Measurements from ENCODE around the gene TMEM74B.
"Not testable (repeated sequence)": the region's sequence is repeated elsewhere in the genome, so short reads cannot be mapped to it uniquely, and the experiment has no call there.

TMEM74B gene

GRCh38 chr20:1184638-1185315 is at the start of gene TMEM74B:
TSS of gene TMEM74B (minus strand) at chr20:1184981. CDS start at chr20:1183801, 1,180 bp downstream.
- Histone ChIP-seq H3K27me3 (ENCODE audit: control insufficient read depth, insufficient read depth, low read length) (peaks cover 40% of the 10 kb centered on the region), H3K9ac (ENCODE audit: low read depth, low read length) (no peak within 1 kb of the TSS), H3K4me3 (ENCODE audit: low read depth, low read length) (peak within 1 kb of the TSS; percentile 56), H3K4me1 (ENCODE audit: control insufficient read depth, insufficient read depth, low read length) (peaks cover 2% of the 10 kb centered on the region), H3K36me3 (ENCODE audit: control insufficient read depth, insufficient read depth, low read length) (peaks cover 4% of the 10 kb centered on the region), H3K9me3 (ENCODE audit: control insufficient read depth, insufficient read depth, low read length) (no peaks in the 10 kb centered on the region)

DNA sequence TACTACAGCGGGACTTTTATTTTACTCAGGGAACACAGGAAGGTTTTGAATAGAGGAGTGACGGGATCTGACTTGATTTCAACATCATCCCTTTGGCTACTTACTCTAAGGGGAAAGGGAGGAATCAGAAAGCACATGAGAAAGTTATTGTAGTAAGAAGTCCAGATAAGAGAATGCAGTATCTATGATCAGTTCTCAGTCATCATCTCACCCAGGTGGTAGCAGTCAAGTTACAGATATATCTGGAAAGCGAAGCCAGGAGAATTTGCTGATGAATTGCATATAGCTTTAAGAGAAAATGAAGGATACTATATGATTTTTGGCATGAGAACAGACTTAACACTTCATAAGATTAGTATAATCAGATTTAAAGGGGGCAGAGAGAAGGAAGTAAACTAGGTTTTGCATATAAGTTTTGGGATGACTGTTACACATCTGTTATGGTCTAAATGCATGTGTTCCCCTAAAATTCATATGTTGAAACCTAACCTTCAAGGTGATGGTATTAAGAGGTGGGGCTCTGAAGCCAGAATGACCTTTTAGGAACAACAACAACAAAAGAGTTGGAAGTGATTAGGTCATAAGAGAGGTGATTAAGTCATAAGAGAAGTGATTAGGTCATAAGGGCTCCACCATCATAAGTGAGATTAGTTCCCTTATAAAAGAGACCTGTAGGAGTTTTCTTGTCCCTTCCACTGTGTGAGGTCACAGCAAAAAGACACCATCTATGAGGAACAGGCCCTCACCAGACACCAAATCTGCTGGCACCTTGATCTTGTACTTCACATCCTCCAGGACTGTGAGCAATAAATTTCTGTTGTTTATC is 47.7 kb upstream of the TMEM74B start:
- no peak overlapping the region for H3K4me3 ChIP-seq (ENCODE audit: low read depth, low read length)
- no peak overlapping the region for H3K9ac ChIP-seq (ENCODE audit: low read depth, low read length)
- H3K27me3 ChIP-seq (ENCODE audit: control insufficient read depth, insufficient read depth, low read length): peaks cover 22% of the 10 kb centered on the region
- H3K36me3 ChIP-seq (ENCODE audit: control insufficient read depth, insufficient read depth, low read length): no peaks in the 10 kb centered on the region
- no peaks in the 10 kb centered on the region for H3K9me3 ChIP-seq (ENCODE audit: control insufficient read depth, insufficient read depth, low read length)
- H3K4me1 ChIP-seq (ENCODE audit: control insufficient read depth, insufficient read depth, low read length): no peaks in the 10 kb centered on the region

DNA sequence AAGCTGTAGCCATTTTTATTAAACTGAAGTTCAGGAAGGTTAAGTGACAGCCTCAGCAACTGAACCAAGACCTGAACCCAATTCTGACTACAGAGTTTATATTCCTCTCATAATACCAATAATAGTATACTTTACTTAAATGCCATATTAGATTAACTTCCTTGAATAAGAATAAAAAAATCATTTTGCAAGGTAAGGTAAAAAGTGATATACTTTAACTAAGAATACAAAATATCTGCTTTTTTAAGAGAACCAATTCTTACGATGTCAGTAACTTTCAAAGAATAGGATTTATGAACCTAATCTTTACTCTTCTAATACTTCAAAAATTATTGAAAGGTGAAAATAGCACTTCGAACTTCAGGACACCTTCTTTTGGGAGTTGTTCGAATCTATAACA is 44.8 kb upstream of the TMEM74B start:
- Histone ChIP-seq H3K9me3 (ENCODE audit: control insufficient read depth, insufficient read depth, low read length) (no peaks in the 10 kb centered on the region), H3K9ac (ENCODE audit: low read depth, low read length) (no peak overlapping the region), H3K27me3 (ENCODE audit: control insufficient read depth, insufficient read depth, low read length) (peaks cover 32% of the 10 kb centered on the region)

GRCh38 chr20:1225783-1226654 is 41.2 kb upstream of the TMEM74B start, which contains the start of gene RAD21L1:
TSS of gene RAD21L1 (plus strand) at chr20:1226044. CDS start at chr20:1228454, 2,410 bp downstream.
- H3K4me3 ChIP-seq (ENCODE audit: low read depth, low read length): peak within 1 kb of the TSS; percentile 73

More for the DNA sequence above, 44.8 kb upstream of the TMEM74B start:
- Histone ChIP-seq H3K36me3 (ENCODE audit: control insufficient read depth, insufficient read depth, low read length) (no peaks in the 10 kb centered on the region), H3K4me3 (ENCODE audit: low read depth, low read length) (no peak overlapping the region), H3K4me1 (ENCODE audit: control insufficient read depth, insufficient read depth, low read length) (no peaks in the 10 kb centered on the region)

DNA sequence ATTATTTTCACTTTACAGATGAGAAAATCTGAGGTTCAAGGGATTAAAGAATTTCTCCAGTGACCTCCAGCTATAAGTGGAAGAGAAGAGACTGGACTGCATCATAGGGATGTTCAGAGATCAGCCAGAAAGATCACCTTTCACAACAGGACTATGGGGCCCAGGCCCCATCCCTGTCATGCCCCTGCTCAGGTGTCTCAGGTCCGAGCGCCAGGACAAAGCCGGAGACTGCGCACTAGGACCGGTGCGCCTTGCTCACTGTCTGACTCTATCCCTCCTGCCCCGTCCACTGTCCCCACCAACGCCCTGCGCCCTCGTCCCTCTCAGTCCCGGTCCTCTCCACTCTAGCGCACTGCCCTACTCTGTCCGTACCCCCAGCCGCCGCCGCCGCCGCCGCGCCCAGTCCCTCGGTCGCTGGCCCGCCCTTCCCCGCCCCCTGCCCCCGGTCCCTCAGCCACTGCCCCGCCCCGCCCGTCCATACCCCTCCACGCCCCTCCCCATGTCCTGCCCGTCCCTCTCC is 40.5 kb upstream of the TMEM74B start:
- Histone ChIP-seq H3K36me3 (ENCODE audit: control insufficient read depth, insufficient read depth, low read length) (no peaks in the 10 kb centered on the region), H3K4me3 (ENCODE audit: low read depth, low read length) (peak overlapping the region; percentile 45), H3K9ac (ENCODE audit: low read depth, low read length) (no peak overlapping the region)

More at GRCh38 chr20:1225783-1226654, 41.2 kb upstream of the TMEM74B start, which contains the start of gene RAD21L1:
- no peaks in the 10 kb centered on the region for H3K9me3 ChIP-seq (ENCODE audit: control insufficient read depth, insufficient read depth, low read length)
- H3K9ac ChIP-seq (ENCODE audit: low read depth, low read length): no peak within 1 kb of the TSS
- no peaks in the 10 kb centered on the region for H3K36me3 ChIP-seq (ENCODE audit: control insufficient read depth, insufficient read depth, low read length)
- H3K4me1 ChIP-seq (ENCODE audit: control insufficient read depth, insufficient read depth, low read length): no peaks in the 10 kb centered on the region
- peaks cover 35% of the 10 kb centered on the region for H3K27me3 ChIP-seq (ENCODE audit: control insufficient read depth, insufficient read depth, low read length)

GRCh38 chr20:1224205-1224890 is 39.6 kb upstream of the TMEM74B start:
- no peaks in the 10 kb centered on the region for H3K36me3 ChIP-seq (ENCODE audit: control insufficient read depth, insufficient read depth, low read length)

More for the DNA sequence above, 40.5 kb upstream of the TMEM74B start:
- no peaks in the 10 kb centered on the region for H3K9me3 ChIP-seq (ENCODE audit: control insufficient read depth, insufficient read depth, low read length)
- peaks cover 35% of the 10 kb centered on the region for H3K27me3 ChIP-seq (ENCODE audit: control insufficient read depth, insufficient read depth, low read length)
- no peaks in the 10 kb centered on the region for H3K4me1 ChIP-seq (ENCODE audit: control insufficient read depth, insufficient read depth, low read length)

GRCh38 chr20:1222750-1223149 is 38.0 kb upstream of the TMEM74B start:
- H3K9ac ChIP-seq (ENCODE audit: low read depth, low read length); H3K9me3 ChIP-seq (ENCODE audit: control insufficient read depth, insufficient read depth, low read length); H3K4me1 ChIP-seq (ENCODE audit: control insufficient read depth, insufficient read depth, low read length); H3K4me3 ChIP-seq (ENCODE audit: low read depth, low read length); H3K36me3 ChIP-seq (ENCODE audit: control insufficient read depth, insufficient read depth, low read length): not testable (repeated sequence)
- H3K27me3 ChIP-seq (ENCODE audit: control insufficient read depth, insufficient read depth, low read length): peaks cover 15% of the 10 kb centered on the region

More at GRCh38 chr20:1224205-1224890, 39.6 kb upstream of the TMEM74B start:
- peaks cover 27% of the 10 kb centered on the region for H3K27me3 ChIP-seq (ENCODE audit: control insufficient read depth, insufficient read depth, low read length)
- H3K9ac ChIP-seq (ENCODE audit: low read depth, low read length): no peak overlapping the region
- H3K9me3 ChIP-seq (ENCODE audit: control insufficient read depth, insufficient read depth, low read length): no peaks in the 10 kb centered on the region
- no peaks in the 10 kb centered on the region for H3K4me1 ChIP-seq (ENCODE audit: control insufficient read depth, insufficient read depth, low read length)
- no peak overlapping the region for H3K4me3 ChIP-seq (ENCODE audit: low read depth, low read length)

DNA sequence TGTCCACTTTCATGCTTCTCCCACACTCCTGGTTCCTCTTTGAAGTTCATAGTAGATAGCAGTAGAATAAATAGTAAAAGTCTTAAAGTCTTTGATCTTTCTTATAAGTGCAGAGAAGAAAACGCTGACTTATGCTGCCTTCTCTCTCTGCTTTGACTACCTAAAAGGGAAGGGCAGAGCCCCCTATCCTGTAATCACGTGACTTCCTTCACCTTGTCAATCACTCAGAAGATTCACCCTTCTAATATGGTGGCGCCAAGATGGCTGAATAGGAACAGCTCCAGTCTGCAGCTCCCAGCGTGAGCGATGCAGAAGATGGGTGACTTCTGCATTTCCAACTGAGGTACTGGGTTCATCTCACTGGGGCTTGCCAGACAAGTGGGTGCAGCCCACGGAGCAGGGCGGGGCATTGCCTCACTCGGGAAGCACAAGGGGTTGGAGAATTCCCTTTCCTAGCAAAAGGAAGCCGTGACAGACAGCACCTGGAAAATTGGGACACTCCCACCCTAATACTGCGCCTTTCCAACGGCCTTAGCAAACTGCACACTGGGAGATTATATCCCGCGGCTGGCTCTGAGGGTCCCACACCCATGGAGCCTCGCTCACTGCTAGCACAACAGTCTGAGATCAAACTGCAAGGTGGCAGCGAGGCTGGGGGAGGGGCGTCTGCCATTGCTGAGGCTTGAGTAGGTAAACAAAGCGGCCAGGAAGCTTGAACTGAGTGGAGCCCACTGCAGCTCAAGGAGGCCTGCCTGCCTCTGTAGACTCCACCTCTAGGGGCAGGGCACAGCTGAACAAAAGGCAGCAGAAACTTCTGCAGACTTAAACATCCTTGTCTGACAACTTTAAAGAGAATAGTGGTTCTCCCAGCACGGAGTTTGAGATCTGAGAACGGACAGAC is 32.0 kb upstream of the TMEM74B start:
- not testable (repeated sequence) for H3K9me3 ChIP-seq (ENCODE audit: control insufficient read depth, insufficient read depth, low read length); H3K4me3 ChIP-seq (ENCODE audit: low read depth, low read length); H3K9ac ChIP-seq (ENCODE audit: low read depth, low read length); H3K4me1 ChIP-seq (ENCODE audit: control insufficient read depth, insufficient read depth, low read length); H3K36me3 ChIP-seq (ENCODE audit: control insufficient read depth, insufficient read depth, low read length)
- H3K27me3 ChIP-seq (ENCODE audit: control insufficient read depth, insufficient read depth, low read length): peaks cover 10% of the 10 kb centered on the region

GRCh38 chr20:1215386-1216170 is 30.8 kb upstream of the TMEM74B start:
- Histone ChIP-seq H3K27me3 (ENCODE audit: control insufficient read depth, insufficient read depth, low read length) (peaks cover 10% of the 10 kb centered on the region), H3K4me3 (ENCODE audit: low read depth, low read length) (no peak overlapping the region)

More at GRCh38 chr20:1215386-1216170, 30.8 kb upstream of the TMEM74B start:
- H3K36me3 ChIP-seq (ENCODE audit: control insufficient read depth, insufficient read depth, low read length): no peaks in the 10 kb centered on the region
- no peaks in the 10 kb centered on the region for H3K9me3 ChIP-seq (ENCODE audit: control insufficient read depth, insufficient read depth, low read length)
- peaks cover 6% of the 10 kb centered on the region for H3K4me1 ChIP-seq (ENCODE audit: control insufficient read depth, insufficient read depth, low read length)
- no peak overlapping the region for H3K9ac ChIP-seq (ENCODE audit: low read depth, low read length)

Measured in iPS-15b (cell line).